ENCODE measurements around the gene AGER. TPM values are rescaled to one million over a fixed set of nuclear protein-coding genes. Genes with fewer than 3 reads are reported as not detected.
A peak's percentile ranks its signal among the peaks of the same experiment; 100 is the strongest.
"Not testable (repeated sequence)": the region's sequence is repeated elsewhere in the genome, so short reads cannot be mapped to it uniquely, and the experiment has no call there.

Gene AGER
- total and polyA plus RNA-seq, 2 donors (not counting 1 experiment from before 2014, with no cell fraction given): 29.9 to 38.8 TPM

DNA sequence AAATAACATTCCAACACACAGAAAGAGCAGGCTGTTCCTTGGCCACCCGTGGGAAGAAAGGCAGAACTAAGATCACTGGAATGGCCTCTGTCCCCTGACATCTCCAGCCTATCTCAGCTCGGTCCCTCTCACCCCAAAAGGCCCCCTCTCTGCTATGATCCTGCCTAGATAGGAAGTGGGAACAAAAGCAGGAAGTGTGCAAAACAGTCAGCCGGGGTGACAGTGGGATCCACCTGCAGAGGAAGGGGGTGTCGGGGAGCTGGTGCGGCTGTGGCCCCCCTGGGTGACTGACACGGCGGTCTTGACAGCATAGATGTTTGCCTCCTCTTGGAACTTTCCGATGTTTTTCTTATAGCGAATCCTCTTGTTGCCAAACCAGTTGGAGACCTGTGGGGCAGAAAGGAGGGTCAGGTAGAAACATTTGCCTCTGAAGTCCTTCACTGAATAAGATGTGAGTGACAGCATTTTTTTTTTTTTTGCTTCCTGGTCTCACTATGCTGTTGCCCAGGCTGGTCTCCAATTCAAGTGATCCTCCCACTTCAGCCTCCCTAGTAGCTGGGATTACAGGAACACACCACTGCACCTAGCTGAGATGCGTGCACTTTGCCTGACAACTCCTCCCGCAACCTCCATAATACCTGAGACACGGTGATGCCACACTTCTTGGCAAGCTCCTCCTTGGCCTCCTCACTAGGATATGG, 3.1 kb upstream of the AGER start:
- Histone ChIP-seq H2AFZ (ENCODE audit: insufficient read depth, low read depth, low read length, poor library complexity, severe bottlenecking) (no peak overlapping the region), H3K36me3 (replicated peaks in 1 of 2; ENCODE audit: control extremely low read depth in 1 of 2, control insufficient read depth in 1 of 2, extremely low read depth in 1 of 2, insufficient read depth in 2 of 2, low read length in 1 of 2) (peaks cover 0 to 58% of the 10 kb centered on the region in 2 experiments), H3K4me1 (ENCODE audit: control insufficient read depth in 2 of 2, insufficient read depth in 2 of 2, low read length in 2 of 2) (peaks cover 30 to 47% of the 10 kb centered on the region in 2 donors), H3K4me3 (ENCODE audit: control extremely low read depth in 1 of 5, extremely low read depth in 1 of 5, insufficient read depth in 1 of 5, low read depth in 2 of 5, low read length in 4 of 5) (no peak overlapping the region), H3K79me2 (ENCODE audit: control insufficient read depth, insufficient read depth, low read length) (peaks cover 62% of the 10 kb centered on the region), H3K27ac (ENCODE audit: low read length in 2 of 2) (peak overlapping the region; percentile 33 to 51), H3K9ac (ENCODE audit: low read length) (no peak overlapping the region), H3K27me3 (replicated peaks in 1 of 4; ENCODE audit: control extremely low read depth in 1 of 4, control insufficient read depth in 3 of 4, insufficient read depth in 4 of 4, low read length in 3 of 4) (no peaks in the 10 kb centered on the region), H3K4me2 (replicated peaks; ENCODE audit: low read depth, low read length, poor library complexity, severe bottlenecking) (peak overlapping the region; percentile 19), H4K20me1 (ENCODE audit: control insufficient read depth, insufficient read depth, low read length, poor library complexity, severe bottlenecking) (no peaks in the 10 kb centered on the region), H3K9me3 (ENCODE audit: control extremely low read depth in 1 of 3, control insufficient read depth in 2 of 3, insufficient read depth in 1 of 3, low read length in 2 of 3) (no peaks in the 10 kb centered on the region)
- no peak for TF ChIP-seq EZH2 (IDR thresholded peaks at IDR 0.05; ENCODE audit: borderline replicate concordance, insufficient read depth, low read depth, low read length, poor library complexity, severe bottlenecking)
- TF ChIP-seq, protein P1, sequence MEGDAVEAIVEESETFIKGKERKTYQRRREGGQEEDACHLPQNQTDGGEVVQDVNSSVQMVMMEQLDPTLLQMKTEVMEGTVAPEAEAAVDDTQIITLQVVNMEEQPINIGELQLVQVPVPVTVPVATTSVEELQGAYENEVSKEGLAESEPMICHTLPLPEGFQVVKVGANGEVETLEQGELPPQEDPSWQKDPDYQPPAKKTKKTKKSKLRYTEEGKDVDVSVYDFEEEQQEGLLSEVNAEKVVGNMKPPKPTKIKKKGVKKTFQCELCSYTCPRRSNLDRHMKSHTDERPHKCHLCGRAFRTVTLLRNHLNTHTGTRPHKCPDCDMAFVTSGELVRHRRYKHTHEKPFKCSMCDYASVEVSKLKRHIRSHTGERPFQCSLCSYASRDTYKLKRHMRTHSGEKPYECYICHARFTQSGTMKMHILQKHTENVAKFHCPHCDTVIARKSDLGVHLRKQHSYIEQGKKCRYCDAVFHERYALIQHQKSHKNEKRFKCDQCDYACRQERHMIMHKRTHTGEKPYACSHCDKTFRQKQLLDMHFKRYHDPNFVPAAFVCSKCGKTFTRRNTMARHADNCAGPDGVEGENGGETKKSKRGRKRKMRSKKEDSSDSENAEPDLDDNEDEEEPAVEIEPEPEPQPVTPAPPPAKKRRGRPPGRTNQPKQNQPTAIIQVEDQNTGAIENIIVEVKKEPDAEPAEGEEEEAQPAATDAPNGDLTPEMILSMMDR (IDR thresholded peaks at IDR 0.05): no peak
- ChIA-PET CTCF (interaction anchor here (0.7 kb wide), 1 partner anchor 604 kb away, joined by 3 read pairs; no protein-coding TSS in a partner anchor), POLR2A (no interaction called here)
- Mint-ChIP-seq H3K4me1 (peaks cover 55% of the 10 kb centered on the region), H3K27me3 (no peaks in the 10 kb centered on the region), H3K9me3 (ENCODE audit: insufficient read depth) (no peaks in the 10 kb centered on the region), H3K27ac (peak overlapping the region; percentile 88), H3K4me3 (peak overlapping the region; percentile 52)
- DNase-seq (no peak), ATAC-seq (ENCODE audit: low read depth) (no peak)
- intact Hi-C loops (cut with micrococcal nuclease): no loop called here
- 21% methylated on average over 8 of the region's 12 CpGs for WGBS (ENCODE audit: insufficient coverage)

DNA sequence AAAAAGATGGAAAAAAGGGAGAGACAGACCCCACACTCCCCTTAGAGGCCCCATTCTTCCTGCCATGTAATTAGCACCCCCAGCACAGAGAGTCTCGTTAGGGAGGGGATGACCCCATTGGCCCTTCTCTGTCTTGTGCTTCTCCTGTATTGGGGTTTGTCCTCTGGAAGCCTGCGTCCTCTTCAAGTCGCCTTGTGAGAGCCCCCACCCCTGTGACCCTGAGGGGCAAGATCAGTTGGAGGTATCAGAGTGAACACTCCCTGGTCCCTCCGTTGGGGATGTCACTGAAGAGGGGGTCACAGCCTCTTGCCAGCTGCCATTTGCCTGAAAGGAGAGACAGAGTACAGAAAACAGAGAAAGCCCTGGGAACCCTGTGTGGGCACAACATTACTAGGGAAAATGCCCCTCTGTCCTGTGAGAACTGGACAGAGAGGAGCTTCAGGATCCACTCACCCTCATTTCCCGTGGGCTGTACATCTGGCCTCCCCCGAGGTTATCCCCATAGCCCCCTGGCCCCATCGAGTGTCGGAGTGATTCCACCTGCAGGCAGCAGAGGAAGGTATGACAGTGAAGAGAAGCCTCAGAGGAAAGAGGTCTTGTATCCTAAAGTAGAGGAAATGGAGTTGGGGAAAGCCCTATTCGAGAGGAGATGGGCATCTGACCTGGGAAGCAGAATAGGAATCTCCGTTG, 2.2 kb upstream of the AGER start:
- peak overlapping the region; percentile 50 to 51 for H3K27ac ChIP-seq (ENCODE audit: low read length in 2 of 2)
- DNase-seq; H3K9me3 Mint-ChIP-seq (ENCODE audit: insufficient read depth); H3K4me3 ChIP-seq (ENCODE audit: control extremely low read depth in 1 of 5, extremely low read depth in 1 of 5, insufficient read depth in 1 of 5, low read depth in 2 of 5, low read length in 4 of 5); H3K27me3 ChIP-seq (replicated peaks in 1 of 4; ENCODE audit: control extremely low read depth in 1 of 4, control insufficient read depth in 3 of 4, insufficient read depth in 4 of 4, low read length in 3 of 4); H3K27me3 Mint-ChIP-seq; POLR2A ChIA-PET; H3K4me2 ChIP-seq (replicated peaks; ENCODE audit: low read depth, low read length, poor library complexity, severe bottlenecking); ATAC-seq (ENCODE audit: low read depth); H2AFZ ChIP-seq (ENCODE audit: insufficient read depth, low read depth, low read length, poor library complexity, severe bottlenecking); H3K9me3 ChIP-seq (ENCODE audit: control extremely low read depth in 1 of 3, control insufficient read depth in 2 of 3, insufficient read depth in 1 of 3, low read length in 2 of 3); CTCF ChIA-PET; intact Hi-C loops (cut with micrococcal nuclease); H3K9ac ChIP-seq (ENCODE audit: low read length); H4K20me1 ChIP-seq (ENCODE audit: control insufficient read depth, insufficient read depth, low read length, poor library complexity, severe bottlenecking): not testable (repeated sequence)
- H3K79me2 ChIP-seq (ENCODE audit: control insufficient read depth, insufficient read depth, low read length): peaks cover 54% of the 10 kb centered on the region
- H3K36me3 ChIP-seq (replicated peaks in 1 of 2; ENCODE audit: control extremely low read depth in 1 of 2, control insufficient read depth in 1 of 2, extremely low read depth in 1 of 2, insufficient read depth in 2 of 2, low read length in 1 of 2): peaks cover 0 to 56% of the 10 kb centered on the region in 2 experiments
- Mint-ChIP-seq H3K27ac (peak overlapping the region; percentile 88), H3K4me3 (peak overlapping the region; percentile 8), H3K4me1 (peaks cover 49% of the 10 kb centered on the region)
- peaks cover 28 to 39% of the 10 kb centered on the region in 2 donors for H3K4me1 ChIP-seq (ENCODE audit: control insufficient read depth in 2 of 2, insufficient read depth in 2 of 2, low read length in 2 of 2)
- WGBS (ENCODE audit: insufficient coverage): 82% methylated on average over 5 of the region's 10 CpGs

DNA sequence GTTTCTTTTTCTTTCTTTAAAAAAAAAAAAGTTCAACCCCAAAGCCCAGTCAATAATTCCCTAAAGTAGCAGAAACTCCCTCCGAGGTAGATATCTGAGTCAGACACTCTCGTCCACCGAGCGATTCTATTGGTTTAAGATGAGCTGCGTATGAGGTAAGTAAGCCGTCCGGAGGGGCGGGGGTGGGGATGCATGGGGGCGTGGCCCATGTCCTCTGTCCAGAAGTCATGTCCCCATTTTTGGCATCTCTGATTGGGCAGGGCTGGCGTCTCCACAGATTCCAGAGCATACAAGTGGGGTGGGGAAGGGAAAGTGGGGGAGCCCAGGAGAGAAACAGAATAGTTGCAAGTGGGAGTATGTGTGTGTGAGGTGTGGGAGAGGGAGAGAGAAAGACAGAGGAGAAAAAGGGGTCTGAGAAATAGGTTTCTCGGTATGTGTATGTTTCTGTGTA, 1.7 kb upstream of the AGER start:
- H3K9me3 Mint-ChIP-seq (ENCODE audit: insufficient read depth); CTCF ChIA-PET; ATAC-seq (ENCODE audit: low read depth); H3K9me3 ChIP-seq (ENCODE audit: control extremely low read depth in 1 of 3, control insufficient read depth in 2 of 3, insufficient read depth in 1 of 3, low read length in 2 of 3); H4K20me1 ChIP-seq (ENCODE audit: control insufficient read depth, insufficient read depth, low read length, poor library complexity, severe bottlenecking); H2AFZ ChIP-seq (ENCODE audit: insufficient read depth, low read depth, low read length, poor library complexity, severe bottlenecking); H3K9ac ChIP-seq (ENCODE audit: low read length); intact Hi-C loops (cut with micrococcal nuclease); H3K4me2 ChIP-seq (replicated peaks; ENCODE audit: low read depth, low read length, poor library complexity, severe bottlenecking); H3K4me3 ChIP-seq (ENCODE audit: control extremely low read depth in 1 of 5, extremely low read depth in 1 of 5, insufficient read depth in 1 of 5, low read depth in 2 of 5, low read length in 4 of 5); H3K27me3 ChIP-seq (replicated peaks in 1 of 4; ENCODE audit: control extremely low read depth in 1 of 4, control insufficient read depth in 3 of 4, insufficient read depth in 4 of 4, low read length in 3 of 4); H3K4me3 Mint-ChIP-seq; H3K27me3 Mint-ChIP-seq; POLR2A ChIA-PET: not testable (repeated sequence)
- Mint-ChIP-seq H3K4me1 (peaks cover 45% of the 10 kb centered on the region), H3K27ac (peak overlapping the region; percentile 88)
- H3K36me3 ChIP-seq (replicated peaks in 1 of 2; ENCODE audit: control extremely low read depth in 1 of 2, control insufficient read depth in 1 of 2, extremely low read depth in 1 of 2, insufficient read depth in 2 of 2, low read length in 1 of 2): peaks cover 0 to 57% of the 10 kb centered on the region in 2 experiments
- WGBS (ENCODE audit: insufficient coverage): 100% methylated on average over 2 of the region's 11 CpGs
- peaks cover 23 to 33% of the 10 kb centered on the region in 2 donors for H3K4me1 ChIP-seq (ENCODE audit: control insufficient read depth in 2 of 2, insufficient read depth in 2 of 2, low read length in 2 of 2)
- peak; percentile 47 for DNase-seq
- H3K79me2 ChIP-seq (ENCODE audit: control insufficient read depth, insufficient read depth, low read length): peaks cover 48% of the 10 kb centered on the region
- H3K27ac ChIP-seq (ENCODE audit: low read length in 2 of 2): peak overlapping the region; percentile 50 to 51
